HG02759 (cell line): ENCODE results near the gene CCDC9B.
A peak's percentile ranks its signal among the peaks of the same experiment; 100 is the strongest.

ENCODE experiments used
- ATAC-seq: cut with Tn5 transposase; IDR thresholded peaks from one replicate; pipeline ENCODE4 v1.9.1; 2021; ENCODE audit warnings: mild to moderate bottlenecking, moderate library complexity; ENCODE audit not compliant: unreplicated experiment

The CCDC9B gene

DNA sequence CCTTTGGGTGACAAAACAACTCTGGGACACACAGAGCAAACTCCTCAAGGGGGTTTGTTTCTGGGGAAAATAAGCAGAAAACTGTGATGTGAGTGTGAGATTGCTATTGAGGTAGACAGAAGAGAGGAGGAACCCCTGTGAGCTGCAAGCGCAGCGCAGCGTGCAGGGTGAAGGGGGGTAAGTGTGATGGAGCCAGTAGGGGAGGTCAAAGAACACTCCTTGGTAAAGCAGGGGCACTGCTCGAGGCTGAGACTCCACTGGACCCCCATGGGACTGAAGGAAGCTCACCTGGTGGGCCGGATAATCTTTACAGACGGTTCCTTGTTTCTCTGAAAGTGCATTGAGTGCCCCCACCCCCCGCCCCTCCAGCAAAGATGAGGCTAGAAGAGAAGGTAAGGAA is 9.7 kb downstream of the CCDC9B start:
- no peak for ATAC-seq

DNA sequence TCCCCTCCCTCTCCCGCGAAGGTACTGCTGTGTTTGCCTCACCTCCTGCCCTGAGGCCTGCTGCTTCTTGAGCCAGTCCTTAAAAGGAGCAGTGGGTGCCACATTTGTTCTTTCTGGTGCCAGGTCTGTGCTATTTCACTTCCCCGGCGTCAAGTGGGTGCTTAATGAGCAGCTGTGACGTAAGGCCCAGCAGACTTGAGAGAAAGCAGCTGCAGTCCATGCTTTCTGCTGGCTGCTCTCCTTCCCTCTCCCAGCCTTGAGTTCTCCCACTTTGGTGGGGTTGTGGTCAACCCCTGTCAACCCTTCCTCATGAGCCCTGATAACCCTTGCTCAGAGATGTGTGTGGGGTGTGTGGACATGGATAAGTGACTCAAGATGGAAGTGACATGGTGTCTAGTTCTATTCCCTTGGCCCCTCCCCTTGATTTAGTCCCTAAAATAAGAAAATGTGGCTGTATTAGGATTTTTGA is 10.3 kb downstream of the CCDC9B start:
- ATAC-seq = no peak

DNA sequence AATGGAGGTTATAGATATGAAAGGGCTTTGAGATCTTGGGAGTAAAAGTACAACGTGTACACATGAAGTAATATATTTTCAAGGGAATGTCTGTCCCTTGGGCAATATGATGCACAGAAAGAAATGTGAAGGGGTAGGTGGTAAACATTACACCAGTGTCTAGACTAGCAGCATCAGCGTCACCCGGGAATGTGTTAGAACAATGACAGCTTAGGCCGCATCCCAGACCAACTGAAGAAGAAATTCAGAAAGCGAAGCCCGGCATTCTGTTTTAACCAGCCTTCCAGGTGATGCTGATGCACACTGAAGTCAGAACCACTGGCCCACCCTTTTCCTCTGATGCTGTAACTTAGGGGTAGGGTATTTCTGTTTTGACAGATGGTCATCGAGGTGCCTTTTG is 10.9 kb downstream of the CCDC9B start:
- no peak for ATAC-seq

DNA sequence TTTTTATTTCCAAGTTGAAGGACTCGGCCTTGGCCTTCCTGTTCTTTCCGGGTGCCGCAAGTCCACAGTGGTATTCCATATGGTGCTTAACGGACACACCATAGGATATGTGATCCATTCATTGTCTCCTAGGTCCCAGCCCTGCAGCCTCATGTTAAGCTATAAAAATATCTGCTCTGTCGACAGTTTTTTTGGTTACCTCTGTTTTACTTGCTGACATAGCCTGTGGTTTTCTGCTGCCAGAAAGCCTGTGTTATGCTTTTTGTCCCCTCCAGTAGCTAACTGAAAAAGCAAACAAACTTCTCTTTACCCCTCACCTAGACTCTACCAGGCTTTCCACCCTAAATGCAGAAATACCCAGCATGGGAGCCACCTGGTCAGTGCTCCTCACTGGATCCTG is 12.0 kb downstream of the CCDC9B start:
- ATAC-seq = no peak

DNA sequence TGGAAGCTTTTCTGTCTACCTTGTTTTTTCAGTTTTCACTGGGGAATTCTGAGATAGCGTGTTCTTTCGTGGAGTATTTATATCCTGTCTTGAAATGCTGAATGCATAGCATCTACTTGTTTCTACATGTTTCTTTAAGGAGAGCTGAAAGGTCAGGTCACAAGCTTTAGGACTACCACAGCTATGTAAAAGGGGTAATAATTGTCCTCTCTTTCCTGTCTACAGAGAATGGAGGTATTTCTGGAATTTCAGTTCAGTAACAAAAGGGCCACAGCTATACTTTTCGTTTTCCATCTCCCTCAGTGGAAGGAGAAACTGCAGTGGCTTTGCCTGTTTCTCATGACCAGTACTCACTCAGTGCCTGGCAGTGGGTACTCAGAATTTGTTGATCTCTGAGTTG is 12.6 kb downstream of the CCDC9B start:
- no peak for ATAC-seq

DNA sequence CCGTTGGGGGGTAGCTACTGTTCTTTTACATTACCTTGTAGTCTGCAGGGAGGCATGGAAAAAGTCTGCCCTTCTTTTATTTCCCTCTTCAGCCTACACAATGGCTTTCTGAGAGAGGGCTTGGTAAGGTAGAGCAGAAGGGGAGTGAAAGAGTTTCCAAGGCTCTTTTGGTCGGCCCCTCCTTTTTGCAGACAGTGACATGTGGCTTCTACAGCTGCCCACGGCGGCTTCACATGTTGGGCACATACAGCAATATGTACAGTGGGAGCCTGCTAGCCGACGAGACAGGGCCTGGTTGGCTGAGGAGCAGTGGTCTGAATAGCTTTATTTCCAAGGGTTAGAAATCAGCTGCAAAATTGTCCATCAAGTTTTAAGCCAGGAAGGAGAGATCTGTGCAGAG is 13.3 kb downstream of the CCDC9B start:
- no peak for ATAC-seq

DNA sequence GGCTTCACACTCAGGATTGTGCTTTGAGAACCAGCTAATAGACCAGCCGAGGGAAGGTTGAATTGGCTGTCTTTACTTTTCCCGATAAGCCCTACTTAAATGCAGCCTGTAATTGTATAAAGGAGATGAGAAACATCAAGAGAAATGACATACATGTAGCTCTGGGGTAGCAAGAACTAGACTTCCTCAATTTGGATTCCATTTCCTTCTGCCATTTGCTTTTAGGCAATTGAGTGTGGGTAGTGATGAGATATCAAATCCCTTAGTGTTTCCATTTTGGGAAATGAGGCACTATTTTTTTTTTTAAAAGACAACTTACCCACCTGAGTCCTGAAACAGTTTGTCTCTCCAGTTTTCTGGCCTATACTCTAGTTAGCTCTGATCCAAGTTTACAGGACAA is 15.0 kb downstream of the CCDC9B start:
- ATAC-seq = no peak

DNA sequence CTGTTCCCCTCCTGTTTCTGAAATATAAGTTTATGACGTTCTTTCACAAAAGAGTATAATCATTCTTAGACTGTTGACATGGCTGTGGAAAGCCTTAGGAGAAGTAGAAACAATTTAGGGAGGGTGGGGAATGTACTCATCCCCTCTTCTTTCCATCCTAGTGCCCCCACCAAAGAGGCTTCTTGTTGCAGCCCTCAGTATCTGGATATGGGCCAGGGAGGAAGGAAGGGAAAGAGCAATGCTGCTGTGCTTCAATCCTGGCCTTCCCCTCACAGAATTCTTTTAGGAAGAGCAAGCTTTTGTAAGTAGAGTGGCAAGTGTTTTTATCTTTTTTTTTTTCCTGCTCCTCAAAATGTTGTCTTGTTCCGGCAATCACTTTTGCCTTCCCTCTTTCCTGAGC is 15.6 kb downstream of the CCDC9B start:
- ATAC-seq = no peak

DNA sequence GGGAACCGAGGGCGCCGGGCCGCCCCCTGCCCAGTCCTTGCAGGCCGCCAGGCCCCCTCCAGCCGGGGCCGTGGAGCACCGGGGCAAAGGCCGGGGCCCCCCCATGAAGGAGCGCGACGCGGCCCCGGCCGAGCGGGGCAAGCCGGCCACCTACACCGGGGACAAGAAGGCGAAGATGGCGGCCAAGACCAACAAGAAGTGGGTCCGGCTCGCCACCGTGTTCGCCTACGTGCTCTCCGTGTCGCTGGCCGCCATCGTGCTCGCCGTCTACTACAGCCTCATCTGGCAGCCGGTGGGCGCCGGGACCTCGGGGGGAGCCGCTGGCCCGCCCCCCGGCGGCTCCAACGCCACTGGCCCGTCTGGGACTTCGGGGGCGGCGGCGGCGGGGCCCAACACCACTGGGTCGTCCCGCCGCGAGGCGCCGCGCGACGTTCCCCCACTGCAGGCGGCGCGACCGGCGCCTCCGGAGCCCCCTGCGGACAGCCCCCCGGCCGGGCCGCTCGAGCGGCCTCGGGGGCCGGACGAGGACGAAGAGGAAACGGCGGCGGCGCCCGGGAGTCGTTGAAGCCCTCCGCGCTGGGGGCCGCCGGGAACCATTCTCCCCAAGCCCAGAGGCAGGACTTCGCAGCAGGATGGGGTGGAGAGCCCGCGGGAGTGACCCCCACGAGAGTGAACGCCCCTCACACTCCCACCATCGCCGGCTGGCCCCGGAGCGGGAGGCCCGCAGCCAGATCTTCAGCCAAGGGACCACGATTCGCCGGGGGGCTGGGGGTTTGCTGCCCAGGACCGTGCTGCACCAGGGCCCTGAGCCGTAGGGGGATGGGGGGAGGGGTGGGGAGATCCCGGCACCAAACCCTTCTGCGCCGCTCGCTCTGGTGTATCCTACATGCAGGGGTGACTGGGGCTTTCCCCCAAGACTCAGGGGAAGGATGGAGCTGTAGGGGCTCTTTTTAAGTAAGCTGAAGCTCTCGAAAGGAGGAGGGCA is 16.5 kb downstream of the CCDC9B start:
- peak; percentile 9 for ATAC-seq

DNA sequence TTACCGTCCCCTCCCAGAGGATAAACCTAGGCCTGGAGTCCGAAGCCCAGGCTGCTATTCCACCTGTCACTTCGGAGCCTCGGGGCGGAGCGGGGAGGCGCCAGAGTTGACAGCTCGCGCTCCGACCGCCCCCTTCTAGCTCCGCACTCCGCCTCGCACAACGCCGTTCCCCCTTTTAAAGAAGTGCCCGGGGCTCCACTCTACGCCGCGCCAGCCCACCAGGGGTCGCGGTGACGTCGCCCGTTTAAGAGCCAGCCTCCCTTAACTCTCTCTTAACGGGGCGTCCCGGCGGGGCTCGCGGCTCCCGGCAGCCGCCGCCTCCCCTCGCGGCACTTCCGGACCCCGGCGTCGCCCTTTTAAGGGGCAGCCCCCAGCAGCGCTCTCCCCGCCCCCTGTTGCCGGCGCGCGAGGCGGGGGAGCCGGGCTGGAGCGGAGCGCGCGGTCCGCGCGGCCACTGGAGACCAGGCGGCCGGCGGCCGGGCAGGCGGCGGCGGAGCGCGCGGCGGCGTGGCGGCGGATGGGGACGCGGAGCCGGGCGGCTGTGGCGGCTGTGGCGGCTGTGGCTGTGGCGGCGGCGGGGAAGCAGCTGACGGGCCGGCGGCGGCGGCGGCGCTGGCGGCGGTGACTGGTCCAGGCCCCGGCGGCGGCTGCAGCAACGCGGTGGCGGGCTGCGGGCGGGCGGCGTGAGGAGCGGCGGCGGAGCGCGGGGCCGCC is 17.3 kb downstream of the CCDC9B start, which contains the start of gene INAFM2:
Gene INAFM2 (plus strand): TSS at position 454 of the 714 bp plus-strand sequence. CDS start 364 bp downstream, outside the sequence.
- peak; percentile 89 for ATAC-seq

DNA sequence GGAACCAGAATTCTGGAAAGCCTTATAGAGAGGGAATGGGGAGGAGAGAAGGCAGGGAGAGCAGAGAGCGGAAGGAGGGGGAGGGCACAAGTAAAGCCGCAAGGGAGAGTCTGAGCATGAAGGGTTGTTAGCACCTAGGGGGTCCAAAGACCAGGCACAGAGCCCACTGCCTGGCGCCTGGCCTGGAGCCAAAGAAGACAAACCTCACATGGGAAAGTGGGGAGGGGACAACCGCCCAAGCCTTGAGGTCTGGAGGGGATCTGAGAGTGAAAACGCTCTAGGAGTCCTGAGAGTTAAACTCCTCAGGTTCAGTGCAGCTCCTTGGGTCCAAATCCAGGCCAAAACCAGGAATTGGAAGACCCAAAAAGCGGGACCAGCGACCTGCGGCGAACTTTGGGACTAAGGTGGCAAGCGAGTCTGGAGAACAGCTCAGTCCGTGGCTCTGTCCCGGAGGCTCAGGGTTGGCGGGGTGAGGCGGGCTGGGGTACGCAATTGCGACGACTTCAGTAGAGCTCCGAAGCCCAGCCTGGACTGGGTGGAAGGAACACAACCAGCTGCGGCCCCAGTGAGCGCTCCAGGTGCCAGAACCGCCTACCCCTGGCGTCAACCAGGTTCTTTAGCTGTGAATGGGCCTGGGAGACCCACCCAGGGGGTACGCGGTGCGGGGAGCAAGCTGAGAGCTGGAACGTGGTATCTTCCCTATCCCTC is 18.1 kb downstream of the CCDC9B start:
- no peak for ATAC-seq

DNA sequence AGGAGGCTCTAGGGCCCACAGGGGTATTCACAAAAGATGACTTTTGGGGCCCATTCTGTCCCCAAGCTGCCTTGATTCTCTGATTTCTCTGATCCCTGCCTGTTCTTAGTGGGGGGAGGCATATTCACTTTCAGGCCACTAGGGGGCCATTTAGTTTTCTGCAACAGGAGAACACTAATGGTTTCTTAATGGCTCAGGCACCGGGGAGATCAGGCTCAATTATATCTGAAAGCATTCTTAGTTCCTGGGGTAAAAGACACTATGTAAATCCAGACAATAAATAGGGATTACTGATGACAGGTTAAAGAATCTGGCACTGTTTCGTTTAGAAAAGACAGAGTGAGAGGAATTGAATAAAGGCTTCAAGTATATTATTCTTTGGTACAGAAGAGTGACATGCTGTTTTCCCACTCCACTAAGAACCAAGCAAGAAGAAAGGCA is 19.8 kb downstream of the CCDC9B start:
- no peak for ATAC-seq

DNA sequence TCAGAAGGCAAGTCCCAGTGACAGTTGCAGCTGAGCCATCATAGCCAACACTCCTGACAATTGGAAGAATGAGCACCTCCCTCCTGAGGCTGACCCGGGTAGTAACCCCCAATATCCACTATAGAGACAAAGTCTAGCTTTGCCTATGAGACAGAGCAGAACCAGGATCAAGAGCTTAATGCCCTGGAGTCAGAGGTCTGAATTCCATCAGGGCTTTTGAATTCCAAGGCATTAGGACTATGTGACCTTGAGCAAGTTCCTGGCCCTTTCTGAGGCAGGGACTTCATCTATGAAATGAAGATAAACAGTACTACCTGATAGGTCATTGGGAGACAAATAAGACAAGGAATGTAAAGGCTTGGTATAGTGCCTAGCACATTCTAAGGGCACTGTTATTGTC is 20.3 kb downstream of the CCDC9B start:
- no peak for ATAC-seq

DNA sequence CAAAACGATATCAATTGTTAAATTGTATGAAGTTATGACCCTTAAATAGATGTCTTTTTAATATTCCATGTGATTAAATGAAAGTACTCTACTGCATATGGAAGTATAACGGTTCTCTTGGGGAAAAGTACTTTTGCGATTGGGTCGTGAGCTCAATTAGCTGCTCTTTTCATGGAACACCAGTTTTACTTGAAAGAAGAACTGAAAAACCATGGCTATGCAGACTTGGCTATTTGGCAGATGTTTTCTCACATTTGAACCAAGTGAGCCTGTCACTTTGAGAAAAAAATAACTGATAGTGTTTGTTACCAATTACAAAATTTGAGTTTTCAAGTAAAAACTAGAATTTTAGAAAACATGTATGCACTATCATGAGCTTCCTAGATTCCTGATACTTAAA is 23.2 kb downstream of the CCDC9B start:
- ATAC-seq = no peak

DNA sequence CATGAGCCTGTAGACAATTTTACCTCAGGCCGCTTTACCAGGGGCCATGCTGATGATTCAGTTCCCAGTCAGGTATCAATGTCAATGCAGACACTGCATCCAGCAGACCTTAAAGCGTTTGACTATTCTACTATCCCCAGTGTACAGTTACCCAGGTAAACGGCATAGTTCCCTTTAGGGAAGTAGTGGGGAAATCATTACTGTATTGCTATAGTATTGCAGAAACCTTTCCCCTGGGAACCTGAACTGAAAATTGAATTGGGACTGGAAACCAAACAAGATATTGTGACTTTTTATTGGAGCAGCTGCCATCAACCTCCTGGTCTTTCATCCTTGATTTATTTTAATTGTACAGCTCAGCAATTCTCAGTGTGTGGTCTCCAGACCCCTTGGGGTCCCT is 23.8 kb downstream of the CCDC9B start:
- ATAC-seq = no peak

DNA sequence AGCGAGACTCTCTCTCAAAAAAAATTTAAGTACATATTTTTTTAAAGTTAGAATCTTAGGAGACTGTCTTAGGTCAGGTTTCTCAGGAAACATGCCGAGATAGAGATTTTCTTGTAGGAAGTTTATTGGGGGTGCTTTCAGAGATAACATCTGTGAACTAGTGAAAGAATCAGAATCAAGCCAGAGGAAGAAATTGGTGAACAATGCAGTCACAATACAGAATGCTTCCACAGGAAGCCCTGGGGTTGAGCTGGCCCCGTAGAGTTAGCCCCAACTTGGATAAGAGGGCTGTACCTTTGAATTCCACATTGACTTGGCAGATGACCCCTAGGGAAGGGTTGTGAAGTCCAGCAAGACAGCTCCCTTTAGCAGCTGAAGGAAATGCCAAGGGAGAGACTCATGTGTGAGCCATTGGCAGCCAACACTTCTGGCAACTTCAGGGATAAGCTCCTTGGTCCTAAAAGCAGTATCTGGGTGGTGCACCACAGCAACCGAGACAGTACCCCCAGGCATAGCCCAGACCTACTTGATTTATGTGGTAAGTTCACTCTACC is 25.9 kb downstream of the CCDC9B start:
- ATAC-seq = no peak

DNA sequence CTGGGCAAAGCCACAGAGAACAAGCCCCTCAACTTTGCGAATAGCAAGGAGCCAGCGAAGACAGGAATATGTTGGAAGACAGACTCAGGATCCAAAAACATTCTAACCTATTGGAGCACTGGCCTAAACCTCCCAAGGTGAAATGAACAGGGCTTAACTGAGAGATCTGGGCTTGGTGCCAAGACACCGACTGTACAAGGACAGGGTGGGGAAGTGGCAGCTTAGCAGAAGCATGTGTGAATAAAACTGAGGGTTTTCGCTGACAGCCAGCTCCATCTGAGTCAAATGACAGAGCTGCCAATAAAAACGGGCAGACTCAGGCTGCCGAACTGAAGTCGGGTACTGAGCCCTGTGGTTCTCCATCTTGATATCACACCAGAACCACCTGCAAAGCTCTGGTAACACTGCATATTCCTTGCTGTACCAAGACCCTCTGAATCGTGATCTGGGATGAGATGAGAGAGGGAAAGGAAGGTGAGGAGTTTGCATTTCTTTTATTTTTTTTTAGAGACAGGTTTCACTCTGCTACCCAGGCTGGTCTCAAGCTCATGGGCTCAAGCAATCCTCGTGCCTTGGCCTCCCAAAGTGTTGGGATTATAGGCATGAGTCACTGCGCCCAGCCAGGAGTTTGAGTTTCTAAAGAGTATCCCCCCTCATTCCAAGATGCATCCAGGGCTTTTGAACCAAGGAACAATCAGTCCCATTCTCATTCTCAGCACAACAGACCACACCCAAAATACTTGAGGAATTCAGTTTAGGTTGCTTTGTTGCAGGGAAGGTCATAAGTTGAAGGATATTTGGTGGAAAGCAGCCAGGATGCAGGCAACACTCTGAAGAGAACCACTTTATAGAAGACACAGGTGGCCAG is 27.0 kb downstream of the CCDC9B start:
- ATAC-seq = no peak

DNA sequence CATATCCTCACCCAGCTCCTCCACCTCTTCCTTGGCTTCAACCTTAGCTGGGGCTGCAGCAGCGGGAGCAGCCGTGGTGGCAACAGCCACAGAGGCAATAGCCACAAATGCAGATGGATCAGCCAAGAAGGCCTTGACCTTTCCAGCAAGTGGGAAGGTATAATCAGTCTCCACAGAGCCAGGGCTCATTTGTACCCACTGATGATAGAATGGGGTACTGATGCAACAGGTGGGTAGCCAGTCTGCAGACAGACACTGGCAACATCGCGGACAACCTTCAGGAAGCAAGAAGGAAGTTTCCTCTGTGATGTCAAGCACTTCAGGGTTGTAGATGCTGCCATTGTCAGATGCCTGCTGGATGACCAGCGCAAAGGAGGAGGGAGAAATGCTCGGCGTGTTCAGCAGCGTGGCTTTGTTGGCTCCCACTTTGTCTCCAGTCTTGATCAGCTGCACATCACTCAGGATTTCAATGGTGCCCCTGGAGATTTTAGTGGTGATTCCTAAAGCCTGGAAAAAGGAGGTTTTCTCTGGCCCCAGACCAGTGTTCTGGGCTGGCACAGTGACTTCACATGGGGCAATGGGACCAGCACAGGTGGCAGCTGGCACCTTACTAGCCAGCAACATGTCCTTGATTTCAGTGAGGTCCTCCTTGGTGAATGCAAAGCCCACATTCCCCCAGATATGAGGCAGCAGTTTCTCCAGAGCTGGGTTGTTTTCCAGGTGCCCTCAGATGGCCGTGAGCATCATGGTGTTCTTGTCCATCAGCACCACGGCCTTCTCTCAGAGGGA is 28.2 kb downstream of the CCDC9B start:
- no peak for ATAC-seq

DNA sequence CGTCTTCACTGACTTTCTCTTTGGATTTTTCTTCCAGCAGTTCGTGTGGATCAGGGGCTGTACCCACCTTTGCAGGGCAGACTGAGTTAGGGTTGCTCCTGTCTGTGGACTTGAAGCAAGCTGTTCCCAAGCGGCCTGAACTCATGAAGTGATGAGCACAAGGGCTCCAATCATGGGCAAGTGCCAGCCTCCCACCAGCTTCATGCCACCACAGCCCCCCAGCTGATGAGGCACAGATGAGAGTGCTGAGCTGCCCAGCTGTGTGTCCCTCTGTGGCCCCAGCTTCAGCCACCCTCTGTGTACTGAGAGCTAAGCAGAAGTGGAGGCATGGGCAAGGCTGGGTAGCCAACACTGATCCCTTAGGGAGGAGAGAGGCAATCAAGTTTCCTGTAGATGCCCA is 29.7 kb downstream of the CCDC9B start:
- ATAC-seq = no peak
